Hepatocyte (in vitro differentiated cells): ENCODE measurements around the gene REV3L. TPM values are rescaled to one million over a fixed set of nuclear protein-coding genes. Genes with fewer than 3 reads are reported as not detected.
A peak's percentile ranks its signal among the peaks of the same experiment; 100 is the strongest.

Source experiments
- DNase-seq: peaks from one replicate; pipeline ENCODE4 v3.0.0-alpha.2; 2016; ENCODE audit warnings: low spot score
- H2AFZ ChIP-seq: fragments of 200-600 bp; sonication (generic); 2 replicates; pipeline ENCODE4 v1.6.0; 2016; ENCODE audit warnings: antibody characterized with exemption, mild to moderate bottlenecking
- H3K27ac ChIP-seq: fragments of 200-600 bp; sonication (generic); 2 replicates; pipeline ENCODE4 v1.5.1; 2016; ENCODE audit warnings: mild to moderate bottlenecking
- H3K27me3 ChIP-seq: fragments of 200-600 bp; sonication (generic); 2 replicates; pipeline ENCODE4 v1.6.1; 2016
- H3K36me3 ChIP-seq: fragments of 200-600 bp; sonication (generic); replicated peaks from 2 replicates; pipeline ENCODE4 v1.5.1; 2016; ENCODE audit warnings: low read depth; ENCODE audit not compliant: insufficient read depth
- H3K4me1 ChIP-seq: fragments of 200-600 bp; sonication (generic); 2 replicates; pipeline ENCODE4 v1.5.1; 2016; ENCODE audit warnings: mild to moderate bottlenecking, moderate library complexity; ENCODE audit not compliant: insufficient read depth
- H3K4me2 ChIP-seq: fragments of 200-600 bp; sonication (generic); 2 replicates; pipeline ENCODE4 v1.6.0; 2016
- H3K4me3 ChIP-seq: fragments of 200-600 bp; sonication (generic); 2 replicates; pipeline ENCODE4 v1.5.1; 2016; ENCODE audit warnings: mild to moderate bottlenecking
- H3K79me2 ChIP-seq: fragments of 200-600 bp; sonication (generic); 2 replicates; pipeline ENCODE4 v1.6.0; 2017; ENCODE audit warnings: mild to moderate bottlenecking
- H3K9me2 ChIP-seq: fragments of 200-600 bp; sonication (generic); replicated peaks from 2 replicates; pipeline ENCODE4 v1.6.0; 2017; ENCODE audit warnings: mild to moderate bottlenecking; ENCODE audit not compliant: insufficient read depth
- H3K9me3 ChIP-seq: fragments of 200-600 bp; sonication (generic); 2 replicates; pipeline ENCODE4 v1.5.1; 2016; ENCODE audit warnings: low read depth, mild to moderate bottlenecking
- H4K20me1 ChIP-seq: fragments of 200-600 bp; sonication (generic); 2 replicates; pipeline ENCODE4 v1.6.0; 2016; ENCODE audit warnings: mild to moderate bottlenecking; ENCODE audit not compliant: insufficient read depth, poor library complexity, severe bottlenecking
- CTCF ChIP-seq: fragments of 200-600 bp; sonication (generic); IDR thresholded peaks from 2 replicates; pipeline ENCODE4 v1.5.1; 2016; ENCODE audit warnings: antibody characterized with exemption, mild to moderate bottlenecking; ENCODE audit not compliant: poor library complexity
- EZH2 ChIP-seq: fragments of 200-600 bp; sonication (generic); IDR thresholded peaks from 2 replicates; pipeline ENCODE4 v1.6.1; 2016; ENCODE audit warnings: antibody characterized with exemption, mild to moderate bottlenecking, borderline replicate concordance
- EZH2phosphoT487 ChIP-seq: fragments of 200-600 bp; sonication (generic); IDR thresholded peaks from one replicate; pipeline ENCODE4 v1.6.1; 2018; ENCODE audit warnings: antibody characterized with exemption, mild to moderate bottlenecking, low read depth, moderate library complexity; ENCODE audit not compliant: unreplicated experiment, severe bottlenecking
- WGBS: methylation state at CpG from one replicate; pipeline ENCODE4 v1.1.6; 2016; ENCODE audit warnings: low lambda C conversion rate; ENCODE audit errors: missing lambda C conversion rate; 5-methylcytosine and 5-hydroxymethylcytosine counted together
- polyA plus RNA-seq: library from polyadenylated mRNA; unstranded; fragments of >200 nt; fragmentation: Nextera tagmentation; extraction: Ambion mirVana; gene quantifications from 2 replicates; pipeline ENCODE4 v1.2.1, GENCODE V29; 2016
- total RNA-seq: library from RNA; depleted of rRNA; stranded (reverse); fragments of >200 nt; gene quantifications from 2 replicates; pipeline ENCODE4 v1.2.3, GENCODE V29; 2014

Gene REV3L
- total and polyA plus RNA-seq, 2 experiments from 2014 or later, result 17.6 to 29.4 TPM

GRCh38 chr6:111530218-111530617, 47.2 kb upstream of the REV3L start:
- no peaks in the 10 kb centered on the region for H3K9me3 ChIP-seq
- no peaks in the 10 kb centered on the region for H3K4me1 ChIP-seq
- H3K79me2 ChIP-seq, result peaks cover 13% of the 10 kb centered on the region
- H2AFZ ChIP-seq, result no peak overlapping the region
- no peak overlapping the region for H3K4me3 ChIP-seq
- H3K27me3 ChIP-seq, result no peaks in the 10 kb centered on the region
- DNase-seq, result no peak
- H4K20me1 ChIP-seq, result no peaks in the 10 kb centered on the region
- no peaks in the 10 kb centered on the region for H3K36me3 ChIP-seq
- 58% methylated on average over 2 of the region's 2 CpGs for WGBS
- no peaks in the 10 kb centered on the region for H3K9me2 ChIP-seq
- no peak overlapping the region for H3K4me2 ChIP-seq
- H3K27ac ChIP-seq, result peak overlapping the region; percentile 56
- TF ChIP-seq EZH2phosphoT487 (no peak), EZH2 (no peak), CTCF (no peak)

GRCh38 chr6:111527367-111527766, 44.3 kb upstream of the REV3L start:
- DNase-seq, result no peak
- H3K27ac ChIP-seq, result no peak overlapping the region
- no peak overlapping the region for H2AFZ ChIP-seq
- no peaks in the 10 kb centered on the region for H3K36me3 ChIP-seq
- H4K20me1 ChIP-seq, result no peaks in the 10 kb centered on the region
- H3K9me3 ChIP-seq, result no peaks in the 10 kb centered on the region
- H3K9me2 ChIP-seq, result no peaks in the 10 kb centered on the region
- no peaks in the 10 kb centered on the region for H3K27me3 ChIP-seq
- no peak overlapping the region for H3K4me3 ChIP-seq
- no peak for TF ChIP-seq EZH2
- no peak for TF ChIP-seq EZH2phosphoT487
- TF ChIP-seq CTCF, result no peak
- no peak overlapping the region for H3K4me2 ChIP-seq
- no peaks in the 10 kb centered on the region for H3K4me1 ChIP-seq
- peaks cover 25% of the 10 kb centered on the region for H3K79me2 ChIP-seq

GRCh38 chr6:111524735-111525134, 41.7 kb upstream of the REV3L start:
- Histone ChIP-seq H3K4me3 (no peak overlapping the region), H3K4me2 (no peak overlapping the region), H3K9me3 (no peaks in the 10 kb centered on the region), H3K27ac (no peak overlapping the region), H3K79me2 (peaks cover 25% of the 10 kb centered on the region), H3K36me3 (no peaks in the 10 kb centered on the region), H3K27me3 (no peaks in the 10 kb centered on the region), H3K9me2 (no peaks in the 10 kb centered on the region), H4K20me1 (no peaks in the 10 kb centered on the region), H2AFZ (no peak overlapping the region), H3K4me1 (no peaks in the 10 kb centered on the region)
- TF ChIP-seq CTCF, result no peak
- TF ChIP-seq EZH2phosphoT487, result no peak
- no peak for TF ChIP-seq EZH2
- no peak for DNase-seq

GRCh38 chr6:111524252-111524651, 41.2 kb upstream of the REV3L start:
- no peak for DNase-seq
- Histone ChIP-seq H3K36me3 (no peaks in the 10 kb centered on the region), H2AFZ (no peak overlapping the region), H3K4me3 (no peak overlapping the region), H4K20me1 (no peaks in the 10 kb centered on the region), H3K9me2 (no peaks in the 10 kb centered on the region), H3K9me3 (no peaks in the 10 kb centered on the region), H3K4me2 (no peak overlapping the region), H3K4me1 (no peaks in the 10 kb centered on the region), H3K79me2 (peaks cover 25% of the 10 kb centered on the region), H3K27ac (peak overlapping the region; percentile 25), H3K27me3 (no peaks in the 10 kb centered on the region)
- WGBS, result 83% methylated on average over 4 of the region's 4 CpGs
- TF ChIP-seq EZH2, result no peak
